ENCODE data around the gene KCNJ6.
A peak's percentile ranks its signal among the peaks of the same experiment; 100 is the strongest.

The KCNJ6 gene

GRCh38 chr21:37759777-37760176 is 156.5 kb downstream of the KCNJ6 start:
- H3K27me3 ChIP-seq (ENCODE audit: insufficient read depth, low read length) = no peaks in the 10 kb centered on the region
- H3F3A ChIP-seq (ENCODE audit: insufficient read depth, low read length) = no peaks in the 10 kb centered on the region
- H3K27ac ChIP-seq (ENCODE audit: low read depth, low read length, poor library complexity, severe bottlenecking) = no peak overlapping the region
- H3K79me2 ChIP-seq (ENCODE audit: insufficient read depth, low read length) = no peaks in the 10 kb centered on the region
- H3K9me3 ChIP-seq (ENCODE audit: low read length) = no peaks in the 10 kb centered on the region
- no peaks in the 10 kb centered on the region for H4K20me1 ChIP-seq (ENCODE audit: insufficient read depth, low read length)
- no peak overlapping the region for H2AFZ ChIP-seq (ENCODE audit: low read length)
- H3K4me1 ChIP-seq (ENCODE audit: insufficient read depth, low read length, severe bottlenecking) = no peaks in the 10 kb centered on the region
- TF ChIP-seq EZH2 (IDR thresholded peaks at IDR 0.05; ENCODE audit: borderline replicate concordance, low read length) (no peak), CTCF (IDR thresholded peaks at IDR 0.05; ENCODE audit: low read length) (no peak)
- H3K4me2 ChIP-seq (ENCODE audit: low read length) = no peak overlapping the region
- no peaks in the 10 kb centered on the region for H3K36me3 ChIP-seq (ENCODE audit: insufficient read depth, low read length)
- H3K9ac ChIP-seq (ENCODE audit: low read length) = no peak overlapping the region
- no peaks in the 10 kb centered on the region for H3K9me2 ChIP-seq (ENCODE audit: low read depth, low read length)
- no peak overlapping the region for H3K4me3 ChIP-seq (ENCODE audit: low read depth, low read length, poor library complexity, severe bottlenecking)

DNA sequence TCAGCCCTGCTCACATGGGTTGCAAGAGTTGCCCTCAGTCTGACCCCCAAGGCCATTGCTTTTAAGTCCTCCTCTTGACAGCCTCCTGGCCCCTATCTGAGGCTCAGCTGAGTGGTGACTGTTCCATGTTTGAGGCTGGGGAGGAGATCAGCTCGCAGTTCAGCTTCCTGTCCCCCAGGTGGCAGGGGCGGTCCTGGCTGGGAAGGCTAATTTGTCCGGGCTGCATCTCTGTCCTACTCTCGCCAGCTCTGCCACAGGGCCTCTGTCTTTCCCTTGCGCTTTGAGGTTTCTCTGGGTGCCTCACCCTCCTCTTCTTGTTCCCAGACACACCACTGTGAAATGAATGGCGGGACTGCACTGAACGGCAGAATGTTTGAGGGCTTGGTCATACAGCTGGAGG is 157.3 kb downstream of the KCNJ6 start:
- no peak overlapping the region for H2AFZ ChIP-seq (ENCODE audit: low read length)
- no peak overlapping the region for H3K27ac ChIP-seq (ENCODE audit: low read depth, low read length, poor library complexity, severe bottlenecking)
- no peaks in the 10 kb centered on the region for H3F3A ChIP-seq (ENCODE audit: insufficient read depth, low read length)
- H3K79me2 ChIP-seq (ENCODE audit: insufficient read depth, low read length) = no peaks in the 10 kb centered on the region
- no peak overlapping the region for H3K4me3 ChIP-seq (ENCODE audit: low read depth, low read length, poor library complexity, severe bottlenecking)
- no peaks in the 10 kb centered on the region for H3K9me3 ChIP-seq (ENCODE audit: low read length)
- H3K9me2 ChIP-seq (ENCODE audit: low read depth, low read length) = no peaks in the 10 kb centered on the region
- no peak overlapping the region for H3K4me2 ChIP-seq (ENCODE audit: low read length)
- no peaks in the 10 kb centered on the region for H4K20me1 ChIP-seq (ENCODE audit: insufficient read depth, low read length)
- no peaks in the 10 kb centered on the region for H3K4me1 ChIP-seq (ENCODE audit: insufficient read depth, low read length, severe bottlenecking)
- TF ChIP-seq CTCF (IDR thresholded peaks at IDR 0.05; ENCODE audit: low read length) = peak; percentile 41
- TF ChIP-seq EZH2 (IDR thresholded peaks at IDR 0.05; ENCODE audit: borderline replicate concordance, low read length) = no peak
- no peak overlapping the region for H3K9ac ChIP-seq (ENCODE audit: low read length)
- H3K27me3 ChIP-seq (ENCODE audit: insufficient read depth, low read length) = no peaks in the 10 kb centered on the region
- H3K36me3 ChIP-seq (ENCODE audit: insufficient read depth, low read length) = no peaks in the 10 kb centered on the region

GRCh38 chr21:37757606-37758376 is 158.5 kb downstream of the KCNJ6 start:
- Histone ChIP-seq H3K9me2 (ENCODE audit: low read depth, low read length) (no peaks in the 10 kb centered on the region), H3K9ac (ENCODE audit: low read length) (no peak overlapping the region), H3K4me2 (ENCODE audit: low read length) (no peak overlapping the region), H3K79me2 (ENCODE audit: insufficient read depth, low read length) (no peaks in the 10 kb centered on the region), H4K20me1 (ENCODE audit: insufficient read depth, low read length) (no peaks in the 10 kb centered on the region), H2AFZ (ENCODE audit: low read length) (no peak overlapping the region), H3K9me3 (ENCODE audit: low read length) (no peaks in the 10 kb centered on the region), H3K27me3 (ENCODE audit: insufficient read depth, low read length) (no peaks in the 10 kb centered on the region), H3K4me1 (ENCODE audit: insufficient read depth, low read length, severe bottlenecking) (no peaks in the 10 kb centered on the region), H3K36me3 (ENCODE audit: insufficient read depth, low read length) (no peaks in the 10 kb centered on the region), H3K4me3 (ENCODE audit: low read depth, low read length, poor library complexity, severe bottlenecking) (no peak overlapping the region), H3K27ac (ENCODE audit: low read depth, low read length, poor library complexity, severe bottlenecking) (no peak overlapping the region), H3F3A (ENCODE audit: insufficient read depth, low read length) (no peaks in the 10 kb centered on the region)
- TF ChIP-seq EZH2 (IDR thresholded peaks at IDR 0.05; ENCODE audit: borderline replicate concordance, low read length) (no peak), CTCF (IDR thresholded peaks at IDR 0.05; ENCODE audit: low read length) (no peak)
